ENCODE data around the gene MYO10.
"Not testable (repeated sequence)": the region's sequence is repeated elsewhere in the genome, so short reads cannot be mapped to it uniquely, and the experiment has no call there.

Gene MYO10

DNA sequence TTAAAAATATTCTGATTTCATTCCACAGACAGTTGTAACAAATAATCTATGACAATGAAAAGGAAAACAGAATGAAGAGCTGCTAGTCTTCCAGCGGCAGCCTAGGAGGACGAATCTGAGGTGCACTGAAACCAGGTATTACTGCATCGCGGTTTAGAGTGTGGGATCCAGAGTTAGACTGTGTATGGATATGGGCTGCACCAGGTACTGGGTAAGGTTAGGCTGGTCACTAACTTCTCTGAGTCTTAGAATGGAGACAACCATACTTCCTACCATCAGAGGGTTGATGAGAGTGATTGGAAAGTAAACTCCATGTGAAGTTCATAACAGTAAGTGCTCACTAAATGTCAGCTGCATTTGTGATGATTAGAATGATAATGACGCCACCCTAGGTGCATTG lies 158.7 kb downstream of the MYO10 start:
- no peak for DNase-seq

DNA sequence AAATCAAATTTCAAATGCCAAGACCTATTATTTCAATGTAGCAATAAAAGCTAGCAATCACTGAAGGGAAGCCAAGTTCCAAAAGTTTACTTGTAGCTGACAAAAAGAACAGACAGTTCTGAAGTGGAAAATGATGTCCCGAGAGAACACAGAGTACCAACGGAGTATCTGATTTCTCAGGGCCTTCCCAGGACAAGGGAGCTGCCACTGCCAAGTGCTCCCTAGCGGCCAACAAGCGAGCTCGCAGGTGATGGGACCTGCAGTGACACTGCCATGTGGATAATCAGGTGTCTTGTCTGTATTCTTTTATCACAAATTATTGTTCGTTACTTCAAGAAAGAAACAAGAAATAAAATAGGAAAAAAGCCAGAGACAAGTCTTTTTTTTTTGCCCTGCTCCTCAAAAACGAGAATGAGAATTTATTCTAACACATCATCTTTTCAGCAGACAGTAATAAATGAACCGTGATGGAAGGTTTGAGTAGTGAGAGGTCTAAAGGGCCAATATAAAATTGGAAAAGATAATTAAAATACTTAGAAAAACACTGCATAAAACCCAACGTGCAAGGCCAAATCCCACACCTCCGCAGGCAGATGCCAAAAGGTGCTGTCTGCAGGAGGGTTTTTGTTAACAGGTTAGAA lies 159.4 kb downstream of the MYO10 start:
- no peak for DNase-seq

DNA sequence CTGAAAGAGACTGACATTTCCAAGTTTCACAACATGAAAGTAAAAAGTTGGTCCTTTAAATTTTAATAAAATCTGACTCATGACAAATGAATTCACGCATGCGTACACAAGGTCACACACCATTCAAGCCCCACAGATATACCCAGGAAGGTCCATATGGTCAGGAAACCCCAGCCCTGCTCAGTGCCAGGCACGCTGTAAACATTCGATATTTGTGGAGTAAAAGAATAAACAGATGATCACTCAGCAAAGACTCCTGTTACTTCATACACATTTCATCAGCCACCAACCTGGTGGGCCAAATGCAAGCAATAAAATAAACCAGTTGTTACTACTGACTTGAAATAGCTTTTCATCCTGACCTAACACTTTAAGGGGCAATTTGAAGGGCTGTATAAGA lies 161.3 kb downstream of the MYO10 start:
- DNase-seq, result no peak

DNA sequence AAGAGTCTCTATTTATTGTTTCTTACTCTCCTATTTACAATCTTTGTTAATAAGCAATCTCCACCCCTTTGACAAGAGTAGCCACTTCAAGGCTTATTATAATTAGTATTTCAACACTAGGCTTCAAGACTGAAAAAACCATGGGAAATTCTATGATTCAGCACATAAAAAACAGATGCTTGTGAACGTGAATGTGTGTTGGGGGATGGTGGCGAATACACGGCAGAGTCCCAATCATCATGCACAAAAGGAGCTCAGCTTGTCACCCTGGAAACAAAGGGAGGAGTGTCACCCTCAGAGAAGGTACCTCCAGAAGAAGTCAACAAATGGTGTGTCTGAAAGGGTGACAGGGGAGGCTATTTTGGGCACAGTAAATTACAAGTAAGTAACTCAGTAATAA lies 162.1 kb downstream of the MYO10 start:
- no peak for DNase-seq

DNA sequence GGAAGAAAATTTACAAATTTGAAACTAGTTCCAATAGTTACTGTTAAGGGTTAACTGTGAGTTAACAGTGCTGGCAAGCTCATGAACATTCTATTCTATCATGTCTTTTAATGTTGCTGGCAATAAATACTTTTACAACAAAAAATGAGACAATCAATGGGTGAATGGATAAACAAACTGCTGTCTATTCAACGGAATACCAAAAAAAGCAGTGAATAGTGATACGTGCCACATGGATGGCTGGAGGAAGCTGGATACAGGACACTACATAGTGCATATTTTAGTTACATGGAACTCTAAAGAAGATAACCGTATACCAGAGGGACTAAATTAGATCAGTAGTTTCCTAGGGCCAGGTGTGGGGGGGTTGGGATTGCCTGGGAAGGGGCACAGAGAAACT lies 163.5 kb downstream of the MYO10 start:
- no peak for DNase-seq

DNA sequence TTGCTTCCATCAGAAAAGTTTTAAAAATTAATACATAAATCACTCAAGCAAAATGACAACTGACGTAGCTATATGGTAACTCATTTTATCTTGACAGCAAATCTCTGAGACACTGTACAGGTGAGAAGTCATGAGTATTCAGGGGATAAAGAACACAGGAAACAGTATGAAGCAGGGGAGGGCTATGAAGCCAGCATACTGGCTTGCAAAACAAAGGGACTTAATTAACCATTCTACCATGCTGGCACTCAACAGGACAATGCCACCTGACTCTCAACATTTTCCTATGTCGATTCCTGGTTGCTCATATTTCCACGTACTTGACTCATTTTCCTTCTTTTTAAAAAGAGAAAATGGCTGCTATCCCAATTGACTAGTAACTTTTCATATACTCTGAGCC lies 167.9 kb downstream of the MYO10 start:
- DNase-seq, result no peak

DNA sequence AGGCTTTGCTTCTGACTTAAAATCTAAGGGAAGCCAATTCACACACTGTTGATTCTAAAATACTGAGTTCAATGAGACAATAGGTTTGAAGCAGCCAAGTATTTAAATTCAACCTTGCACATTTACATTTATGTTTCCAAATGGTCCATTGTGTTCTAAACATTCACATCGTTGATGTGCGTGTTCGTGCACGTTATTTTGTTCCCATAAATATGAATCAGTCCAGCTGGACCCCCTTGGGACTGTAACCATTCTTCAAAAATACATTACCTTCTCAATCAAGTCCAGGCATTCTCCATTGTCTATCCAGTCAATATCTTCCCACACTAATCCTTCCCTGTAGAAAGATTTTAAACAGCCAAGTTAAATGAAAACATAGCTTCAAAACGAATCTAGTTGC lies 172.9 kb downstream of the MYO10 start:
- DNase-seq, result no peak

DNA sequence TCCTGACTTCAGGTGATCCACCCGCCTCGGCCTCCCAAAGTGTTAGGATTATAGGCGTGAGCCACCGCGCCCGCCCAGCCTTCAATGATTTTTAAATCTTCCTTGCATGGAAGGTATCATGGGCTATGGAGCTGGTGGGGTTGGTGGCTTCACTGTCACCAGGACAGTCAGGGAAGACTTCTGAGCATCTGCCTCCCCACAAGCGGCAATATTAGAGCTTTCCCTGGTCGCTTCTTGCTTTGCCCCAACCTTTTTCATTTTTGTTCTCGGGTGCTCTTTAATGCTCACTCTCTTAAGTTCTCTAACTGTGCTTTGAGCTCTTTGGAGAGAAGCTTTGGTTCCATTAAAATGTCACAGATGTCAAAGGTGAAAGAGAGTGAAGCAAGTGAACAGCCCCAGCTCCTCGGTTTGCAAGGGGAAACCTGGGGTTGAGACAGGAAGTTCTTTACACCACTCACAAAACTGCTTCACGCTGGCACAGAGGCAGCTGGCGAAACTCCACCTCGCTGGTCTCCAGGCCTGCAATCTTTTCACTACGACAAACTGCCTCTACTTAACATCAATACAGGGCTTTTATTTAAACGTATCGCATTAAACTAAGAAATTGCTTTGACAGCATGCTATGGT lies 176.8 kb downstream of the MYO10 start:
- peak in 2 of 4 experiments; percentile 8 to 12 for DNase-seq

DNA sequence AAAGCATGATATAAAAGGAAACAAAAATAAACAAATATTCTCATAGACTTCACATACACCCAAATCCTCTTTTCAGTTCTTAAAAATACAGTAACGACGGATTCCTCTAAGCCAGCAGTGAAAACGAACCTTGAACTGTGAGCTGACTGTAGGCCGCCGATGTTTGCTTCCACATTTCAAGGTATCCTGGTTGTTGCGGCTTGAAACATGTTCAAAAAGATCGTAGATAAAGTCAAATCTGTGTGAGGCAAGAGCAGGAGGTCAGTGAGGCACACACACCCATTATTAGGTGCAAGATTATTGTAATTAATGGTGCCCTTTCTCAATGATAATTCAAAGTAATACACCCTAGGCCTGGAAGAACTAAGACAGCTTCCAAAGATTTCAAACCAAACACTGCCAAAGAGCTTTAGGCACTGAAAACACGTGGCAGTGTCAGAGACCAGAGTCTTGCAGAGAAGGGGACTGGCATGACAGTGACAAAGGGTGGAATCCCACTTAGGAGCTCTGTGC lies 178.0 kb downstream of the MYO10 start:
- DNase-seq, result no peak

DNA sequence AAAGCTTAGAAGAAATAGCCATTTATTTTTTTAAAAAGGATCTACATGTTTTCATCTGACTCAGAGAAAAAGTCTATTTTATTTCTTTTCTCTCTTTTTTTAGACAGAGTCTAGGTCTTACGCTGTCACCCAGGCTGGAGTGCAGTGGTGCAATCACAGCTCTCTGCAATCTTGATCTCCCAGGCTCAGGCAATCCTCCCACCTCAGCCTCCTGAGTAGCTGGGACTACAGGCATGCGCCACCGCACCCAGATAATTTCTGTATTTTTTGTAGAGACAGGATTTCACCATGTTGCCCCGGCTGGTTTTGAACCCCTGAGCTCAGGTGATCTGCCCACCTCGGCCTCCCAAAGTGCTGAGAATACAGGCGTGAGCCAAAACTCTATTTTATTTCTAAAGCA lies 178.5 kb downstream of the MYO10 start:
- not testable (repeated sequence) for DNase-seq

DNA sequence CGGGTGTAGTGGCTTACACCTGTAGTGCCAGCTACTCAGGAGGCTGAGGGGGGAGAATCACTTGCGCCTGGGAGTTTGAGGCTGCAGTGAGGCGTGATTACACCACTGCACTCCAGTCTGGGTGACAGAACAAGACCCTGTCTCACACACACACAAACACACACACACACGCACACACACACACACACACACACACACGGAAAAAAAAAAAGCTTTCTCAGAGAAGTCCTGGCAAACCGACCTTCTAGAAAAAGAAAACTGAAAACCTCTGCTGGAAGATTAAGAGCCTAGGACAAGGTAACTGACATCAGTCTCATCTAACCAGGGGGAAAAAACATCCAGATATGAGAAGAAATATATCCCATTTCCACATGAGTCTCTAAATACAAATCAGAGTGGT lies 178.9 kb downstream of the MYO10 start:
- no peak for DNase-seq

DNA sequence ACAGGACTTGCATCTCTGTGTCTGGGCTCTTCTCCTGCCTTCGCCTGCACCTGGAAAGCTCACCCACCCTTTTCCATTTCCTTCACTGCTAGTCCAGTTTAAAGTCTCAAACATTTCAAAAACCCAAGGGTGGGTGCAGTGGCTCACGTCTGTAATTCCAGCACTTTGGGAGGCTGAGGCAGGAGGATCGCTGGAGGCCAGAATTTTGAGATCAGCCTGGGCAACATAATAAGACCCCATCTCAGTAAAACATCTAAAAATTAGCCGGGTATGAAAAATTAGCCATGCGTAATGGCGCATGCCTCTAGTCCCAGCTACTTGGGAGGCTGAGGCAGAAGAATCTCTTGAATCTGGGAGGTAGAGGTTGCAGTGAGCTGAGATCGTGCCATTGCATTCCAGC lies 179.4 kb downstream of the MYO10 start:
- no peak for DNase-seq

DNA sequence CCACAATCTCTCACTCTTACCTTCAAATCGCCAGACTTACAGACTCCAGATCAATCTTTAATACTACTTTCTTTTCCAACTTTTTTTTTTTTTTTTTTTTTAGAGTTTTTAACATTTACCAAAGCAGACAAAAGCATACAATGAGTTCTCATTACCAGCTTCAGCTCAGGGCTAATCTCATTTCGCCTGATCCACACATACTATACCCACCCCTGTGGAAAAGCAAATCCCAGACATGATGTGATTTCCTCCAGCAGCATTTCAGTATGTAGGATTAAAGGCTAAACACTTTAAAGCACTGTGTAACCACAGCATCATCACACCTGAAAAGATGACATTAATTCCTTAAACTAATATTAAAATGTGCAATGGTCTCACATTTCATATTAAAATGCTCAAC lies 180.4 kb downstream of the MYO10 start:
- no peak for DNase-seq

DNA sequence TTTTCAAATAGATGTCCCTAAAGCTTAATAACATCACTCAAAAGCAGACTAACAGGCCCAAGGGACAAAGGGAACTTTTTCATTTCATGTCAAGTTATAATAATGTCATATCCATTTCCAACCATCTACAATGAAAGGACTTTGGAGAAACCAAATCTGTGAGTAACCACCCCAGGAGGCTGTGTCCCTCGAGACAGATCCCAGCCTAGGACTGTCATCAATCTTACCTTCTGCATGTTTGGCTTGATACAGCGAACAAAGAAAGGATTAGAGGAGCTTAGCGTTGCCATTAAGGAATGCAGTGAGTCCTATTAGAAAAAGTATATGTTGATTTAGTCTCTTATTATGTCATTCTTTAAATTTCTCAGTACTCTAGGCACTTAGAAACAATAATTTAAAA lies 181.5 kb downstream of the MYO10 start:
- DNase-seq, result no peak

DNA sequence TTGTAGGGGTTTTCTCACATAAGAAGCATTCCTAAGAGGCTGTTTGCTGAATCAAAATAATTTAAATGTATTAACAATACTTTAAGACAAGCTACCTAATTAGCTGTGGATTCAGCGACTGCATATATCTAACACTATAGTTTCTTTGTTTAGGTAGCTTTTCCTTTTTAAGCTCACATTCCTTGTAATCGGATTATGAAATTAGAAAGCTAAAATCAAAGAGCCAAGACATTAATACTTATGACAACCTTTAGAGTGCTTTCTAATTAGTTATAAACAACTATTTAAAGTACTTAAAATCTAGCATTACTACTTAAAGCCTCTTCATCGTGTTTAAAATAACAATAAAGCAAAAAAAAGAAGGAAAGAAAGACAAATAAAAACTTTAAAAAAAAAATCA lies 182.0 kb downstream of the MYO10 start:
- DNase-seq, result no peak

DNA sequence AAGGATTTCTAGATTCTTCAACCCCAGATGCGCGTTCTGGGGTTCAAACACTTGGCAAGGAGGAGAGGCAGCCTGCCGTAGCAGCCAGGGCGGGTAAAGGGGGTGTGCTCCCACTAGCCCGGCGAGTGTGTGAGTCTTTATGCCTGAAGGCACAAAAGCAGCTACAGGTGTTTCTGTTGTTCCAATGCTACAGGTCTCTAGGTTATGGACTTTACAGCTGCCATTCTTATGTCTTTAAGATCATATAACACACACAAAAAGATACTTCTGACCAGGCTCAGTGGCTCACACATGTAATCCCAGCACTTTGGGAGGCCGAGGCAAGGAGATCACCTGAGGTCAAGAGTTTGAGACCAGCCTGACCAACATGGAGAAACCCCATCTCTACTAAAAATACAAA lies 185.6 kb downstream of the MYO10 start:
- no peak for DNase-seq

DNA sequence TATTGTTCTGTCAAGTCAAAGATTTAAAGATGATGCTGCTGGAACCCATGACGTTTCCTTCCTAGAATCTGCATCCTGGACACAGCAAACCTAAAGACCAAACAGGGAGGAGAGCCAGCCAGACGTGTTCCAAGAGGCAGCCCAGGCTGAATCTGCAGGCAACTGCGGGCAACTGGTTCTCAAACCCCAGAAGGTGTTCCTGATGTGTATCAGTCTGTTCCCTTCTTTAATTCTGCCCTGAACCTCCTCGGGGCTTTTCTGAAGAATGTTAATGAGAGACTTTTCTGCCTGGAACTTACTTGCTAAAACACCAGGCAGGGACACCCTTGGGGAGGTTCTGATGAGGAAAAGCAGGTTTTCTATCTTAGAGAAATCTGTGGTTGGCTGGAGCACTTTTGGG lies 186.5 kb downstream of the MYO10 start:
- DNase-seq, result no peak

DNA sequence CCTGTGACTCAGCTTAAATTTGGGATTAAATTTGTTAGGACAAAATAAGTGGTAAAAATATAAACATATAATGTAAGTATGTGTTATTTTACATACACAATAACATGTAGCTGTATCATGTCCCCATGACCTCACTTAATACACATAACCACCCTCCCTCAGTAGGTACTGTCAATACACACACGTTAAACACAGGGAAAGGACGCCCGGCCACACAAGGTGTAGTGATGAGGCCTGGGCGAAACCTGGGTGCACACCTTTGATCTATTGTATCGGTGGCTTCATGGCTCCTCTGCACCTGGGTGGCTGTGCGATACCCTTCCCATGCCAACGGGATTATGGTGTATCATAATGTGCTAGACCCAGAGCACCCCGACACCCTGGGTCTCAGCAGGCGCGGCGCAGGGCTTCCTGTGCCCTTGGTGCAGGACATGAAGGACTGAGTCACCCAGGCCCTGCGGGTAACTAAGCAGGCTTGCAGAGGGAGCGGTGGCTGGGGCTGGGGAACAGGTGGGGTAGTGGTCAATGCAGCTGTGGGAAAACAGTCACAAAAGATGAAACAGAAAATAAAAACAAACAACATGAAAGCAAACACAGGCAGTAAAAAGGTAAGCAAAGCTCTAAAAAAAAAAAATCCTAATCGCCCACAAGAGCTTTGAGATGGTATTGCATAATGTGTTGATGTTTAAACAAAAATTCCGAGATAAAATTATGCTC lies 191.8 kb downstream of the MYO10 start:
- no peak for DNase-seq

DNA sequence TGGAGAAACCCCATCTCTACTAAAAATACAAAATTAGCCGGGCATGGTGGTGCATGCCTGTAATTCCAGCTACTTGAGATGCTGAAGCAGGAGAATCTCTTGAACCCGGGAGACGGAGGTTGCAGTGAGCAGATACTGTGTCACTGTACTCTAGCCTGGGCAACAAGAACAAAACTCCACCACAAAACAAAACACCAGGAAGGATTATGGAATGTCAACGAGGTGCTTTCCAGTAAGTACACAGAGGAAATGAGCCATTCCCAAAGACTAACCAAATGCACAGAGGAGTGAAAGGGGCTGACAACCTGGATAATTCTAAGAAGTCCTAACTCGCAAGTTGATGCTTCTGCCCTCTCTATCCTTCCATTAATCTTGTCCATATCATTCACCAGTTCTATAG lies 193.2 kb downstream of the MYO10 start:
- no peak for DNase-seq

DNA sequence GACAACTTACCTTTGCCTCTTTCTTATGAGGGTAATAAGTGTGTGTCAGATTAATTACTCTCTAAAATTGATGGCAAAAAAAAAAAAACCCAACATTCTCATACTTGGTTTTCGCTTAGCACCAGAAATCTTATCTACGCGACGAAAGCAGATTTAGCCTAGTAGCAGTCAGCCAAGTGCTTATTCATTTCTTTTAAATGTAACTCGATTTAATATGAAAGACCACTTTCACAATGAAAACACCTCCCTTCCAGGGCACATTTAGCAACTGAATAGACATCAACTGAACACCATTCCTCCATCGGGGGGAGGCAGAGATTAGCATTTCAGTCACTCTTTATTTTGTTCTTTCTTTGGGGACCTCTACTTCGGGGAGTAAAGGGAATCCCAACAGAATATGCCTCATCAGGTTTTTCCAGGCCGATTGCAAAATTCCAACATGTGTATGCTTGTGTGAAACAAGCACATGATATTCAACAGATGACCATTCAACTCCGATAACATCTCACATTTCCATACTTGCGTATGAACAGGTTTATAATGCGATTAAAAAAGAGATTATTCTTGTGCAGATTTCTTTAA lies 195.2 kb downstream of the MYO10 start:
- DNase-seq, result no peak

DNA sequence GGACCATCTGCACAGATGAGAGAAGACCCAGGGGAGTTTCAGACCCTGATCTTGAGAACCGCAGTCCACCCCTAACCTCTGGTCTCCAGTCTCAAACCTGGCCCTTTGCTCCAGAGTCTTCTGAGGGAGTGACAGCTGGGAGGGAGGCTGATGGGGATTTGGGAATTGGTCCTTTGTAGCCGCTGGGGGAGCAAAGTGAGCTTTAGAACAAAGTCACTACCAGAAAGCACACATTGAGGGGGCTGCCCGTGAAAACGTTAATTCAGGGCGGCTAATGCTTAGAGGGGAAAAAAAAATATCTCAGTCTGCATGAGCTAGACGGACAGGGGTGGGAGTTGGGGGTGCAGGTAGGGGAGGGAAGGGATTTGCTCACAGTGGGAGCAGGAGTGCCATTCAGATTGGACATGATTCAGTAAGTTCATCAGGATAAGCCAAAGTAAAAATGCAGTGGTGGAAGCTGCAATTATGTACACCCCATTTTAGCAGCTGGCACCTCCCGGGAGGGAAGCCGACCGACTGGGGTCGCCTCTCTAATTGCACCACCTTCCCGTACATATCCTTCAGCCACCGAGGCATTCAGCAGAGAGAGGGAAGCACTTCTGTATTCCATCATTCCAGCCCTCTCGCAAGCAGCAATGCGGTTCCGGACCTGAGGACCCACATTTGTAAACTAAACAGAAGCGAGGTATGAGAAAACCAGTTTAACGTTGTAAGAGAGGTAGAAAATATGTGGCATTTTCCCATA lies 195.8 kb downstream of the MYO10 start:
- no peak for DNase-seq

DNA sequence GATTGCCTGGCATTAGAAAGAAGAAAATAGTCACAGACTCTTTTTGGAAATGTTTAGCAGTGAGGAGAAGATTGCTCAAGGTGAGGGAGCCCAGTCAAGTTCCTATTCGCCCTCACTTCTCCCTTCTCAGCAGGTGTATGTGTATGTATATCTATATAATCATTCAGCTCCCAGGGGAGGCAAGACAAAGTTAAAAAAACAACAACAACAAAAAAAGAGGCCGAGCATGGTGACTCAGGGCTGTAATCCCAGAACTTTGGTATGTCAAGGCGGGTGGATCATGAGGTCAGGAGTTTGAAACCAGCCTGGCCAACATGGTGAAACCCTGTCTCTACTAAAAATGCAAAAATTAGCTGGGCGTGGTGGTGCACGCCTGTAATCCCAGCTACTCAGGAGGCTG lies 197.7 kb downstream of the MYO10 start:
- not testable (repeated sequence) for DNase-seq
